Measurements from ENCODE around the gene SNX18. TPM values are rescaled to one million over a fixed set of nuclear protein-coding genes. Genes with fewer than 3 reads are reported as not detected.
"Not testable (repeated sequence)": the region's sequence is repeated elsewhere in the genome, so short reads cannot be mapped to it uniquely, and the experiment has no call there.

Gene SNX18, protein sequence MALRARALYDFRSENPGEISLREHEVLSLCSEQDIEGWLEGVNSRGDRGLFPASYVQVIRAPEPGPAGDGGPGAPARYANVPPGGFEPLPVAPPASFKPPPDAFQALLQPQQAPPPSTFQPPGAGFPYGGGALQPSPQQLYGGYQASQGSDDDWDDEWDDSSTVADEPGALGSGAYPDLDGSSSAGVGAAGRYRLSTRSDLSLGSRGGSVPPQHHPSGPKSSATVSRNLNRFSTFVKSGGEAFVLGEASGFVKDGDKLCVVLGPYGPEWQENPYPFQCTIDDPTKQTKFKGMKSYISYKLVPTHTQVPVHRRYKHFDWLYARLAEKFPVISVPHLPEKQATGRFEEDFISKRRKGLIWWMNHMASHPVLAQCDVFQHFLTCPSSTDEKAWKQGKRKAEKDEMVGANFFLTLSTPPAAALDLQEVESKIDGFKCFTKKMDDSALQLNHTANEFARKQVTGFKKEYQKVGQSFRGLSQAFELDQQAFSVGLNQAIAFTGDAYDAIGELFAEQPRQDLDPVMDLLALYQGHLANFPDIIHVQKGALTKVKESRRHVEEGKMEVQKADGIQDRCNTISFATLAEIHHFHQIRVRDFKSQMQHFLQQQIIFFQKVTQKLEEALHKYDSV
- 36.1 and 40.4 TPM in 2 replicates for total RNA-seq (2014; rRNA removed; shearing (Covaris generic))

DNA sequence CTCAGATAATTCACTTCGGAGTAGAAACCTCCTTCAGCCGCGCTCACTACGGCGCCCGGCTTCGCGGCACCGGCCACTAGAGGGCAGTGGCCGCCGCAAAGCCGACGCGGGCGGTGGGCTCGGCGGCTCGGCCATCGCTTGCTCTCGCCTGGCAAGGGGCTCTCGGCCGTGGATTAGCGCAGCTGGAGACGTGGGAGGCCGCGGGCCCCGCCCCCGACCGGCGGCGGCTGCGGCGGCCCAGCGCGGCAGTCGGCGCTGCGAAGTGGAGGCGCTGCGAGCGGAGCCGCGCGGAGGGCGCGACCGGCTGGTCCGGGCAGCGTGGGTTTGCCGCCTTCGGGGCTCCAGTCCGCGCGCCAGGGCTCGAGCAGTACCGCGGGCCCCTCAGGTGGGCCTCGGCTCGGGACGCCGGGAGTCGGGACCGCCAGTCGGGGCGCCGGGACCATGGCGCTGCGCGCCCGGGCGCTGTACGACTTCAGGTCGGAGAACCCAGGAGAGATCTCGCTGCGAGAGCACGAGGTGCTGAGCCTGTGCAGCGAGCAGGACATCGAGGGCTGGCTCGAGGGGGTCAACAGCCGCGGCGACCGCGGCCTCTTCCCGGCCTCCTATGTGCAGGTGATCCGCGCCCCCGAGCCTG is at the start of gene SNX18:
TSS of gene SNX18 (plus strand) at position 248 of the 634 bp plus-strand sequence. CDS start at position 442, 194 bp downstream.
- DNase-seq (ENCODE audit: low spot score): peak; percentile 94

GRCh38 chr5:54469622-54470021 is 47.9 kb upstream of the SNX18 start:
- no peak for DNase-seq (ENCODE audit: low spot score)

DNA sequence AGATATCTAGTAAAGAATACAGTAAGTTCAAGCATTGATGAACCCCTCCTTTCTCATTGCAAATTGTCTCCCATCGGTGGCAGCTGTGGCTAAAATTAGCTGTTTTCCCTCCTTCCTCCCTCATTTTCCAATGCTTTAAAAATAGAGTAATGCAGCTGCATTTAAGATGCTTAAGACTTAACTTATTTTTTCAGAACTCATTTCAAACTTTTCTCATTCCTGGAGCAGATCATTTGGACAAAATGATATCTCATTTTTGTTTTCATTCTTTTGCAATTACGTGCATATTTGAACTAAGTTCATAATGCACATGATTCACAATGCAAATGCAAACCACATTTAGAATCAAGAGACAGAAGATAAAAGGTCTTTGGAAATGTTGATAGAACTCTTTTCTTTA is 47.4 kb upstream of the SNX18 start:
- no peak for DNase-seq (ENCODE audit: low spot score)

DNA sequence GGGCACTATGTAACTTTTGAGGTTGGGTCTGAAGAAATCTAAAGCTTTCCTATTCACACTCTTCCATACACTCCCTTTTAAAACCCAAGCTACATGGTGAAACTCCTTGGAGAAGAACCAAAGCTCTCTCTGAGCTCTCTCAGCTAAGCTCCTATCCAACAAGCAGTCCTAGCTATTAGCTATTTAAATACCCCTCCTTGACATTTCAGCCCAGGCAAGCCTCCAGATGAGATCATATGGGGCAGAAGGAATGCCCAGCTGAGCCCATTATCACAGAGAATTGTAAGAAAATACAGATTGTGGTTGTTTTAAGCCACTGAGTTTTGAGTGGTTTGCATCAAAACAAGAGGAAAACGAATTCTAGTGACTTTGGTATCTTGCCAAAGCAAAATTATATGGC is 46.9 kb upstream of the SNX18 start:
- DNase-seq (ENCODE audit: low spot score): no peak

- no peak for DNase-seq (ENCODE audit: low spot score)
Observed at GRCh38 chr5:54471398-54471797, 46.2 kb upstream of the SNX18 start.

- no peak for DNase-seq (ENCODE audit: low spot score)
Observed at GRCh38 chr5:54476682-54477081, 40.9 kb upstream of the SNX18 start.

GRCh38 chr5:54477941-54478478 is 39.5 kb upstream of the SNX18 start:
- DNase-seq (ENCODE audit: low spot score): no peak

DNA sequence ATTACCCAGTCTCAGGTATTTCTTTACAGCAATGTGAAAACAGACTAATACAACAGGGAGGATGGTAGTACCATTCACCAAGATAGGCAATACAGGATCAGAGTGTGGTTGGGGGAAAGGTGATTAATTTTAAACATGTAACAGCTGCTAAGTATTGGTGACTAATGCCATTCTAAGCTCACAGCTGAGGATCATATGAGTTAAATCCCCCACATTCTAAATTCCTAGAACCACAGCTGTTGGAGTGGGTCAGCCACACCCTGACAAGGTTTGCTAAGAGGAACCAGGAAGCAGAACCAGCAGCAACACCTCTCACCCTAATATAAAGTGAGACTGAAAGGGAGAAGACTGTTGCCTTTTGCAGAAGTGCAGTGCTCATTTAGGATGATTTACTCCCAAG is 37.3 kb upstream of the SNX18 start:
- DNase-seq (ENCODE audit: low spot score): no peak

GRCh38 chr5:54484219-54484894 is 33.2 kb upstream of the SNX18 start:
- no peak for DNase-seq (ENCODE audit: low spot score)

GRCh38 chr5:54485659-54486058 is 31.9 kb upstream of the SNX18 start:
- DNase-seq (ENCODE audit: low spot score): not testable (repeated sequence)

GRCh38 chr5:54489648-54489979 is 27.9 kb upstream of the SNX18 start:
- DNase-seq (ENCODE audit: low spot score): not testable (repeated sequence)

DNA sequence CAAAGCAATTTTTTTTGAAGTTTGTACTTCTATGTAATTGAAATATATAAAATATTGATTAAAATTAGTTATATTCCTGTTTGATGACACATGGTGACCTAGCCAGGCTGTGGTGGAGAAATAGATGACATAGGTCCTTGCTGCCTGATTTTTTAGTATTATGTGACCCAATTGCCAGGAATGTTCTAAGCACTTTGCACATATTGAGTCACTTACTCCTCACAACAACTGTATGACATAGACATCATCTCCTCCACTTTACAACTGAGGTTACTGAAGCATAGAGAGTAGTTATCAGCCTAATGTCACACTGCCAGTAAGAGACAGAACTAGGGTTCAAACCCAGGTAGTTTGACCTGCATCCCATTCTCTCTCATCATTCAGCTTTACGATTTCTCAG is 26.2 kb upstream of the SNX18 start:
- no peak for DNase-seq (ENCODE audit: low spot score)

GRCh38 chr5:54492178-54492577 is 25.4 kb upstream of the SNX18 start:
- no peak for DNase-seq (ENCODE audit: low spot score)

DNA sequence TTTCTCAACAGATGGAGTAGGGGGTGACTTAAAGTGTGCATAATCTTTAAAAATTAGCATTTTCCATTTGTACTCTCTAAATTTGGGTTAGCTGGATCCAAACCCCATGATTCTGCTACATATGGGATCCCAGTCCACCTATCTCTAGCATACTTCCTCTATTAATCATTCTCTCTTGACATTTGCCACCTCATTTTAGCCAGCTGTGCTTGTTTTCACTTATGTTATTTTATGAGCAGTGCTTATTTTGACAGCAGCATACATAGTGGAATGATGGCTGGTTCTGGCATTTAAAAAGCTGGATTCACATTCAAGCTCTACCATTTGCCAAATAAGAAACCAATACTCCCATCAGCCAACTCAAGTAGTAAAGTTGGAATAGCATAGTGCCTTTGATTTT is 22.5 kb upstream of the SNX18 start:
- no peak for DNase-seq (ENCODE audit: low spot score)

DNA sequence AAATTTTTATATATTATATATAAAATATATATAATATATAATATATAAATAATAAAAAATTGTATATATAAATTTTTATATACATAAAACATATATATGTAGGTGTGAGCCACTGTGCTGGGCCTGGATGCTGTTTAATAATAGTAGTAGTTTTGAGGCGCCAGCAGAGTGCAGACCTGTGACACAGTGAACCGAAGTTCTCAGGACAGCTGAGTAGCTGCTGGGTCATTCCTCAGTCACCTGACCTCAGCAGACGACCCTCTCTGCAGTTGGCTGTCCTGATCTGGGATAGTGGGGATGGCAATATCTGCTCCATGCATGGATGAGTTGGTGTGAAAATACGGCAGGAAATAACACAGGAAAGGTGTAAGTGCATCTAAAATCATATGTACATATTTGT is 3.3 kb upstream of the SNX18 start:
- peak; percentile 26 for DNase-seq (ENCODE audit: low spot score)

DNA sequence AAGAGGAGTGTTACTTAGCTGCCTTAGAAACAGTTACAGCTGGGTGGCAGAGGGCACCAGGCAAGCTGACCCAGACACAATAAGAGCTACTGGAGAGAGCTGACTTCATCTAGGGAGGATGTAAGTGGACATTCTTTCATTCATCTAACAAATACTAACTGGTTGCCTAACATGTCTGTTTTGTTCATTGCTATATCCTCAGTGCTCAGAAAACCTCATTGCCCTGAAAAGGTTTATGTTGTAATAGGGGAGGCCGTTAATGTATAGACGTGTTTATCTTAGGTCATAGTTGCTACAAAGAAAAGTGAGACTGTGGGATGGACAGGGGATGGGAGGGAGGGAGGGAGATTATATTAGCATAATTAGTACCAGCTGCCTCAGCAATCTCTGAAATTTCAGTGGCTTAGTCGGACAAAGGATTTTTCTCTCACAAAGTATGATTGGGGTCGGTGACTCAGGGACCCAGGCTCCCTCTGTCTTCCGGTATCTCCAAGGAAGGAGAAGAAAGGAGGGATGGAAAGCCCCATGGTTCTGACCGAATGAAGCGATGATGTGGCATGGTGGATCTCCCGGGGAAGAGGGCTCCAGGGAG is 2.6 kb upstream of the SNX18 start:
- DNase-seq (ENCODE audit: low spot score): no peak

GRCh38 chr5:54515634-54516033 is 1.9 kb upstream of the SNX18 start:
- DNase-seq (ENCODE audit: low spot score): no peak

GRCh38 chr5:54516051-54516655 is 1.4 kb upstream of the SNX18 start:
- no peak for DNase-seq (ENCODE audit: low spot score)

- no peak for DNase-seq (ENCODE audit: low spot score)
Observed at GRCh38 chr5:54517174-54517511, 416 bp upstream of the SNX18 start.

- peak; percentile 48 for DNase-seq (ENCODE audit: low spot score)
Observed at GRCh38 chr5:54518146-54518817, 723 bp downstream of the SNX18 start.
